Globus pallidus (tissue), 1 donor: ENCODE data around the gene HDAC1.
"Not testable (repeated sequence)": the region's sequence is repeated elsewhere in the genome, so short reads cannot be mapped to it uniquely, and the experiment has no call there.

Source experiments
- DNase-seq: peaks from one replicate; pipeline ENCODE4 v3.0.0-alpha.2; 2015; ENCODE audit warnings: low spot score

The HDAC1 gene

DNA sequence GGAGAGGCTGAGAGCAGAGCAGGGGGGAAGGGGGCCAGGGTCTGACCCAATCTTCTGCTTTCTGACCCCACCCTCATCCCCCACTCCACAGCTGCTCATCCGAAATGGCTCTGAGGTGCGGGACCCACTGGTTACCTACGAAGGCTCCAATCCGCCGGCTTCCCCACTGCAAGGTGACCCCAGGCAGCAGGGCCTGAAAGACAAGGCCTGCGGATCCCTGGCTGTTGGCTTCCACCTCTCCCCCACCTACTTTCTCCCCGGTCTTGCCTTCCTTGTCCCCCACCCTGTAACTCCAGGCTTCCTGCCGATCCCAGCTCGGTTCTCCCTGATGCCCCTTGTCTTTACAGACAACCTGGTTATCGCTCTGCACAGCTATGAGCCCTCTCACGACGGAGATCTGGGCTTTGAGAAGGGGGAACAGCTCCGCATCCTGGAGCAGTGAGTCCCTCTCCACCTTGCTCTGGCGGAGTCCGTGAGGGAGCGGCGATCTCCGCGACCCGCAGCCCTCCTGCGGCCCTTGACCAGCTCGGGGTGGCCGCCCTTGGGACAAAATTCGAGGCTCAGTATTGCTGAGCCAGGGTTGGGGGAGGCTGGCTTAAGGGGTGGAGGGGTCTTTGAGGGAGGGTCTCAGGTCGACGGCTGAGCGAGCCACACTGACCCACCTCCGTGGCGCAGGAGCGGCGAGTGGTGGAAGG, 17.1 kb upstream of the HDAC1 start:
- no peak for DNase-seq

DNA sequence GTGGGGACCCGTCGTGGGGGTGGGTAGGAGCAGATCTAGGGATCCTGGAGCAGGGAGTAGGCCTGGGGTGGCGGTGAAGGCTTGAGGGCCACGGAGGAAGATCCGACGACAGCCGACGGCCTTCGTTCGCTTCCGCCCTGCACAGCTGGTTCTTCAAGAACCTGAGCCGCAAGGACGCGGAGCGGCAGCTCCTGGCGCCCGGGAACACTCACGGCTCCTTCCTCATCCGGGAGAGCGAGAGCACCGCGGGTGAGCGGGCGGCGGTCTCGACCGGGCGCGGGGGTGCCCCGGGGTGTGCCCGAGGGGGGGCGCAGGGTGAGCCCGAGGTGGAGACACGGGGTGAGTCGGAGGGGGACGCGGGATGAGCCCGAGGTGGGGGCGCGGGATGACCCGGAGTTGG, 16.5 kb upstream of the HDAC1 start:
- DNase-seq, result no peak

DNA sequence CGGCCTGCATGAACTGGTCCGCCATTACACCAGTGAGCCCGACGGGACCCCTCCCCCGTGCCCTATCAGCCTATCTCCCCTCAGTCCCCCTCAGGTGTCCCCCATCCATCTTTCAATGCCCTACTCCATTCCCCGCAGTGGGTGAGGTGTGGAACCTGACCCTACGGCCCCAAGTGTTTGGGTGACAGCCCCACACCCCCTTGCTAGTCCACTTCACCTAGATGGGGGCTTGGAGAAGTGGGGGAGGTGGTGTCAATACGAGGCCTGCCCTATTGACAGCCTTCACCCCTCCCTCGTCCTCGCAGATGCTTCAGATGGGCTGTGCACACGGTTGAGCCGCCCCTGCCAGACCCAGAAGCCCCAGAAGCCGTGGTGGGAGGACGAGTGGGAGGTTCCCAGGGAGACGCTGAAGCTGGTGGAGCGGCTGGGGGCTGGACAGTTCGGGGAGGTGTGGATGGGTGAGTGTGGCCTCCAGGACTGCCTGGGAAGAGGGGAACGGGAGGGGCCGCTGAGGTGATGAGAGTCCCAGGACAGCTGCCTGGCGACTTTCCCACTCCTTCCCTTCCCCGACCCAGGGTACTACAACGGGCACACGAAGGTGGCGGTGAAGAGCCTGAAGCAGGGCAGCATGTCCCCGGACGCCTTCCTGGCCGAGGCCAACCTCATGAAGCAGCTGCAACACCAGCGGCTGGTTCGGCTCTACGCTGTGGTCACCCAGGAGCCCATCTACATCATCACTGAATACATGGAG, 15.7 kb upstream of the HDAC1 start:
- DNase-seq, result no peak

DNA sequence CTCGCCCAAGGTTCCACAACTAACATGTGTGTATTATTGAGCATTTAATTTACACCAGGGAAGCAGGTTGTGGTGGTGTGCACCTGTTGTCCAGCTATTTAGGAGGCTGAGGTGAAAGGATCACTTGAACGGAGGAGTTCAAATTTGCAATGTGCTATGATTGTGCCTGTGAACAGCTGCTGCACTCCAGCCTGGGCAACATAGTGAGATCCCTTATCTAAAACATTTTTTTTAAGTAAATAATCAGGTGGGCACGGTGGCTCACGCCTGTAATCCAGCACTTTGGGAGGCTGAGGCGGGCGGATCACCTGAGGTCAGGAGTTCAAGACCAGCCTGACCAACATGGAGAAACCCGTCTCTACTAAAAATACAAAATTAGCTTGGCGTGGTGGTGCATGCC, 7.1 kb upstream of the HDAC1 start:
- DNase-seq, result not testable (repeated sequence)

DNA sequence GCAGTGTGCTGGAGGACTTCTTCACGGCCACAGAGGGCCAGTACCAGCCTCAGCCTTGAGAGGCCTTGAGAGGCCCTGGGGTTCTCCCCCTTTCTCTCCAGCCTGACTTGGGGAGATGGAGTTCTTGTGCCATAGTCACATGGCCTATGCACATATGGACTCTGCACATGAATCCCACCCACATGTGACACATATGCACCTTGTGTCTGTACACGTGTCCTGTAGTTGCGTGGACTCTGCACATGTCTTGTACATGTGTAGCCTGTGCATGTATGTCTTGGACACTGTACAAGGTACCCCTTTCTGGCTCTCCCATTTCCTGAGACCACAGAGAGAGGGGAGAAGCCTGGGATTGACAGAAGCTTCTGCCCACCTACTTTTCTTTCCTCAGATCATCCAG, 6.2 kb upstream of the HDAC1 start:
- no peak for DNase-seq

DNA sequence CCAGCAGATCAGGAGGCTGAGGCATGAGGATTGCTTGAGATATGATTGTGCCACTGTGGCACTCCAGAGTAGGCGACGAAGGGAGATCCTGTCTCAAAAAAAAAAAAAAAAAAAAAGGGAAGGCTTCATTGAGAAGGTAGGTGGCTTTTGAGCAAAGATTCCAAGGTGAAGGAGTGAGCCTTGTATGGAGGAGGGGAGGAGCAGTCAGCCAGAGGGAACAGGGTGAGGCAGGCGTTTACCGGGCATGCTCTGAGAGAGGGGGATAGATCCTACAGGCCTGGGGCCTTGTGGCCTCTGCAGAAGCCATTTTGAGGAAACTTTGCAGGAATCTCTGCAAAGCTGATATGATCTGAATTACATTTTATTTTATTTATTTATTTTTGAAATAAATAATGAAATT, 5.1 kb upstream of the HDAC1 start:
- DNase-seq, result no peak

DNA sequence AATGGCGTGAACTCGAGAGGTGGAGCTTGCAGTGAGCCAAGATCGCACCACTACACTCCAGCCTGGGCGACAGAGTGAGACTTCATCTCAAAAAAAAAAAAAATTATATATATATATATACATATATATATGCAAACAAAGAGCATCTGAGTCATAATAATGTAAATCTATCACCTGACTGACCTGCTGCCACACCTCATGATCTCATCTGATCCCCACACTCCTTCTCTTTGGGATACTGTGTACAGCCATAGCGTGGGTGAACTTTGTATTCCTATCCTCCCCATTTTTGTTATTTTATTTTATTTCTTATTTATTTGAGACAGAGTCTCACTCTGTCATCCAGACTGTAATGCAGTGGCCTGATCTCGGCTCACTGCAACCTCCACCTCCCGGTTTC, 2.6 kb upstream of the HDAC1 start:
- DNase-seq, result no peak

DNA sequence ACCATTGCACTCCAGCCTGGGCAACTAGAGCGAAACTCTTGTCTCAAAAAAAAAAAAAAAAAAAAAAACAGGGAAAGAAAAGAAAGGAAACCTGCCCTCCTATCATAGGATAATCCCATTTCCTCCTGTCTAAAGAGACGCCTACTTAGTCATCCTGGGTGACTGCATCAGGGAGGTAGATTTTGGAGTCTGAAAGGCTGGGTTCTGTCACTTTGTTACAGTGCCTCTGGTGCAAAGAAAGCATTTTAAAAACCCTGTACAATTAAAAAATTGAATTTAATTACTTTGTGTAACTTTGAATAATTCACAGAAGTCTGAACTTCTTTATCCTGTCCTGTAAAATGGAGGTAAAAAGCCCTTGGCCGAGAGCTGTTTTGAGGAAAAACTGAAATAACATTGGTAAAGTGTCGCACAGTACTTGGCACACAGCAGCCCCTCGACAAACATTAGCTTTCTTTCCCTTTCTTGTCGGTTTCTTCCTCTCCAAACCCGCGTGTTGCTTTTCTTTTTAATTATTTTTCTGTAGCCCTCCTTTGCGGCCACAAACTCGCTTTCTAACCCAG, 657 bp upstream of the HDAC1 start:
- peak; percentile 1 for DNase-seq

DNA sequence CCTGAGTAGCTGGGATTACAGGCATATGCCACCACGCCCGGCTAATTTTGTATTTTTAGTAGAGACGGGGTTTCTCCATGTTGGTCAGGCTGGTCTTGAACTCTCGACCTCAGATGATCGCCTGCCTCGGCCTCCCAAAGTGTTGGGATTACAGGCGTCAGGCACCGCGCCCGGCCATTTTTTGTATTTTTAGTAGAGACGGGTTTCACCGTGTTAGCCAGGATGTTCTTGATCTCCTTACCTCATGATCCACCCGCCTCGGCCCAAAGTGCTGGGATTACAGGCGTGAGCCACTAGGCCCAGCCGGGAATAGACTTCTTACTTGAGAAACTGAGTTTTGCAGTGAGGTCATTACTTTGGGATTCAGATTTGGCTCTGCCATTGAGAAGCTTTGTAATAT, 6.3 kb downstream of the HDAC1 start:
- DNase-seq, result not testable (repeated sequence)

DNA sequence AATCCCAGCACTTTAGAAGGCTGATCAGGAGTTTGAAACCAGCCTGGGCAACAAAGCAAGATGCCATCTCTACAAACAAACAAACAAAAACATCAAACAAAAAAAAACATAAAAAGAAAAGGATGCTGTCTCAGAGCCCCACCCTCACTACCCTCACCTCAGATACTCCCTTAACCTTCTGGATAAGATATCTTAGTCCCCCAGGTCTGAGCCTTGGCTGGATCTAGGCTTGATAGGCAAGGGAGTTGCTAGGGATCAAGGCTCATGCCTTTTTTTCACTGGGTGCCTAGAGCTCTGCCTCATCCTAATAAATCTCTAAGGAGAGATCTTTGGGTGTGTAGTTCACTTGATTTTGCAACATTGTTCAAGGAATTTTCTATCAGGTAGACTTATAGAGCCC, 7.4 kb downstream of the HDAC1 start:
- no peak for DNase-seq

DNA sequence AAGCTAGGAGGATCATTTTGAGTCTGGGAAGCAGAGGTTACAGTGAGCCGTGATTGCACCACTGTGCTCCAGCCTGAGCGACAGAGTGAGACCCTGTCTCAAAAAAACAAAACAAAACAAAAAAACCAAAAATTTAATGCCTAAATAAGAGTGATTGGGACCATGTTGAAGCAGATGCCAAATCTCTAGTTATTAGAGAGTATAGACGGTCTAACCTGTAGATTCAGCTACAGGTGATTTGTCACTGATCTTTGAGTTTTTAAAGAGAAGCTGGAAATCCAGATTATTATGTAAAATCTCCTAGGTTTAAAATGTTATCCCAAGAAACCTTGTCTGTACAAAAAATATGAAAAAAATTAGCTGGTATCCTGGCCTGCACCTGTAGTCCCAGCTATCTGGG, 11.5 kb downstream of the HDAC1 start:
- no peak for DNase-seq

DNA sequence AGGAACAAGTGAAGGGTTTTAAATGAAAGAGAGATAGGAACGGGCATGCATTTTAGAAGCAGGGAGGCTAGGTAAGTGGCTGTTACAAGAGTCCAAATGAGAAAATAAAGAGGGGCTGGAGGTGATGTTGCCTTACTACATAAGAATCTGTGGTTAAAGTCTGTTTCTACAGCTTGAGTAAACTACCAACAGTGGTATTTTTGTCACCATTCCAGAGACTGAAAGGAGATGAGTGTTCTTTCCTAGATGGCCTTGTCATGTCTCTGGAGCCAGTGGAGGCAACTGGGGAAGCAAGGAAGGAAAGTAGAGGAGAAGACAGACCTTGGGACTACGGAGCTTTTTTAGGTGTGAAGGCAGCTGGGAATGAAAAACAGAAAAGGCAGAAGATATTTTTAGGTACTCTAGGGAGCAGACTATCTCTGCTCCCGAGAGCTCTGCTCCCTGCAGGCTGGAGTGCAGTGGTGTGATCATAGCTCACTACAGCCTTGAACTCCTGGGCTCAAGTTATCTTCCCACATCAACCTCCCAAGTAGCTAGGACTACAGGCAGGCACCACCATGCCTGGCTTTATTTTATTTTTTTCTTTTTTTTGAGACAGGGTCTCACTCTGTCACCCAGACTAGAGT, 12.2 kb downstream of the HDAC1 start:
- no peak for DNase-seq

DNA sequence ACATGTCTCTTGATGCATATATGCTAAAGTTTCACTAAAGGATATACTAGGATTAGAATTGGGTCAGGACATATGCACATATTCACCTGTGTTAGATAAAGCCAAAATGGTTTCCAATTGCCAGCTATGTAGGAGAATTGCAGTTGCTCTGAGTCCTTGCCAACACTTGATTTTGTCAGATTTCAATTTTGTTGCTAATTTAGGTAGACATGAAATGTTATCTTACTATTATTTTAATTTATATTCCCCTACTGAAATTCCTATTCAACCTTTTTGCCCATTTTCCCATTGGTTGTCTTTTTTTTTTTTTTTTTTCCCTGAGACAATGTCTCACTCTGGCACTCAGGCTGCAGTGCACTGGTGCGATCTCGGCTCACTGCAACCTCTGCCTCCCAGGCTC, 13.4 kb downstream of the HDAC1 start:
- DNase-seq, result no peak

DNA sequence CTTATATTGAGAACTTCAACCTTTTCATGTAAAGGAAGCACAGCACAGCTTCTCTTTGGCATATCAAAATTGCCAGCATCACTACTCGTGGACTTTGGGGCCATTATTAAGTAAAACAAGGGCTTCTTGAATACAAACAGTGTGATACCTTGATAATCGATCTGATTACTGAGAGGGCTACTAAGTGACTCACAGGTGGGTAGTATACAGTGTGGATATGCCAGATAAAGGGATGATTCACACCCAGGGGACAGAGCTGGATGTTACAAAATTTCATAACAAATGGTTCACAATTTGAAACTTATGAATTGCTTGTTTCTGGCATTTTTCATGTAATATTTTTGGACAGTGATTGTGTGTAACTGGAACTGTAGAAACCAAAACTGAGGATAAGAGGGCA, 15.4 kb downstream of the HDAC1 start:
- DNase-seq, result no peak

DNA sequence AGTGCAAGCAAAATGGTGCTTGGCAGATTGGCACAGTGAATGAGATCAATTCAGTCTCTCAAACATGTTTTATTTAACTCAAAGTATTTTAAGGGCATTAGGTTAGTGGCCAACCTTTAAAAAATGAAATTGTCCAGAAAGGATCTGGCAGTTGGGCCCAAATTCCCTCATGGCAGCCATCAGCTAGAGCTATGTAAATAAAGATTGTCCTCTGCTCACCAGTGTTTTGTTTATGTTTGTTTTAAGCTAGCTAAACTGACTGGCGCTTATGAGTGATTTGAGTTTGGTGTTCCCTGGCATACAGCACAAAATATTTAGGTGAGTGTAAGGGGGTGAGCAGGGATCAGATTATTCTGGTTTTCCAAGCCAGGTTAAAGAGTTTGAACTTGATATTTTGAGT, 18.1 kb downstream of the HDAC1 start:
- DNase-seq, result no peak

DNA sequence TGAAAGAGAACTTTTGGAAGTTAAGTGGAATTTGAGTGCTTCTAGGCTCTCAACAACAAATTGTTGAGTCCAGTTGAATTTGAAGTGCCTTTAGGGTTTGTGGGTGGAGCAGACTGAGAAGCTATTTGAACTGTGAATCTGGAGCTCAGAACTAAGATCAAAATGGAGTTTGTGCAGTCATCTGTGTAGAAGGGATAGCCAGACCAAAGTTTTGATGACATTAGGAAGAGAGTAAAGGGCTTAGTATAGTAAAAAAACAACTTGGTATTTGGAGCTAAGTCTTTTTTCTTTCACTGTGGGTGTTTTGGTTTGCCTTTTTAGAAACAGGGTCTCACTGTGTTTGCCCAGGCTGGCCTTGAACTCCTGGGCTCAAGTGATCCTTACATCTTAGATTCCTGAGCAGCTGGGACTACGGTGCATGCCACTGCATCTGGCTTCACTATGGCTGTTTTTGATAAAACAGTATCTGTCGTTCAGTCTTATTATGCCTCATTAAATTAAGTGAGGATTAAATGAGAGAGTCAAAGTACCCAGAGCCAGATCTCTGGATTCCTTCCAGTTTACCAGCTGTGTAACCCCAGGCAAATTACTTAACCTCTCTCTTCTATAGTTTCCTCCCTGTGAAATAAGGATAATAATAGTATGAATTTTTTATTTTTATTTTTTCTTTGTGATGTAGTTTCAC, 20.0 kb downstream of the HDAC1 start:
- no peak for DNase-seq

DNA sequence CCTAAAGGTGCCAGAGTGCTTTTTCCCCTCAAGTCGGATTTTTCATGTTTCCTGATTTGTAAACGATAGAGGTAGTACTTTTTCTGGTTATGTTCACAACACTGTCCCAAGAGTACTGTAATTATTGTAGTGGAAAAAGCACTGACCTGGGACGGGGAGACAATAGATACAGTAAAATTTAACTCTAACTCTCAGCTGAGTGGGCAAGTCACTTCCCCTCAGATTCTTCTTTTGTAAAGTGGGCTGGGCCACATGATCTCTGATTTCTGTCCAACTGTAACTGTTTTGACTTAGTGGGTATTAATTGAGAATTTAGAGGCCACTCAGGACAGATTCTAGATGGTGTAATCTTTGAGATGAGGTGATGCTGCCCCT, 25.0 kb downstream of the HDAC1 start:
- no peak for DNase-seq

DNA sequence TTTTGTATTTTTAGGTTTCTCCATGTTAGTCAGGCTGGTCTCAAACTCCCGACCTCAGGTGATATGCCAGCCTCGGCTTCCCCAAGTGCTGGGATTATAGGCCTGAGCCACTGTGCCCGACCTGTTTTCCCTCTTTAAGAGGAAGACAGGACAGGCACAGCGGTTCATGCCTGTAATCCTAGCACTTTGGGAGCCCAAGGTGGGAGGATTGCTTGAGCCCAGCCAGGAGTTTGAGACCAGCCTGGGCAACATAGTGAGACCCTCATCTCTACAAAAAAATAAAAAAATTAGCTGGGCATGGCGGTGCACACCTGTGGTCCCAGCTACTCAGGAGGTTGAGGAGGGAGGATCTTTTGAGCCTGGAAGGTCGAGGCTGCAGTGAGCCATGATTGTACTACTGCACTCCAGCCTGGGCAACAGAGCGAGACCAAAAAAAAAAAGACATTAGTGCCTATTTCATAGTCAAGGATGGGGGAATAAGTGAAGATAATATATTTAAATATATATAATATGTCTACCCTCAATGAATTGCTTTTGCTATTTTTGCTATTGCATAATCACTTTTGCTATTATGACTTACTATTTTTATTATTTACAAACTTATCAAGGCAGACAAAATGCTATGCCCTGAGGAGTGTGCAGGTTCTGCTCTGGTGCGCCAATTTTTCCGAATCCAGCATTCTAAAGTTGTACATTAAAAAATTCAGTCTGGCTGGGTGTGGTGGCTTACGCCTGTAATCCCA, 26.4 kb downstream of the HDAC1 start:
- no peak for DNase-seq

DNA sequence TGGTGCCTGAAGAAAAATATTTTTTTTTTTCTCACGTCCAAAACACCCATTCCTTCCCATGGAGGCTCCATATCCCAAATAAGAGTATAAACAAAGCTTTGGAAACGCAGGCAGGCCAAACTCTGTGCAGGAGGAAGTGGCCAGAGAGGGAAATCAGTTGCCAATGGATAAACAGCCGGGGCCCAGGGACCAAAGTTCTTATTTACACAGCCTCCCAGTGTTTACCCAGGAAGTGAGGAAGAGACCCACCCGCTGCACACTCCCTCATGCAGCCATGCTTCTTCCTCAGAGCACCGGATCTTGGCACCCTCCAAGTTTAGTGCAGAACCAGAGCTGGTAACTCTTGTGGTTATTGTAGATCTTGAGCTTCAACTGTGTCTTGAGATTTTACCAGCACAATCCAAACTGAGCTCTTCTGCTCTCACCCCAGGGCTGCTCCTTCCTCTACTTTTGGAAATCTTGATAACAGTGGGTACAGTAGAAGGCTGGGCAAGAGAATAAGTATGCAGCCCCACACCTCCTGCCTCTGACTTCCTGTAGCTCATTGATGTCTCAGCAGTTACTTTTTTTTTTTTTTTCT, 29.9 kb downstream of the HDAC1 start:
- no peak for DNase-seq

DNA sequence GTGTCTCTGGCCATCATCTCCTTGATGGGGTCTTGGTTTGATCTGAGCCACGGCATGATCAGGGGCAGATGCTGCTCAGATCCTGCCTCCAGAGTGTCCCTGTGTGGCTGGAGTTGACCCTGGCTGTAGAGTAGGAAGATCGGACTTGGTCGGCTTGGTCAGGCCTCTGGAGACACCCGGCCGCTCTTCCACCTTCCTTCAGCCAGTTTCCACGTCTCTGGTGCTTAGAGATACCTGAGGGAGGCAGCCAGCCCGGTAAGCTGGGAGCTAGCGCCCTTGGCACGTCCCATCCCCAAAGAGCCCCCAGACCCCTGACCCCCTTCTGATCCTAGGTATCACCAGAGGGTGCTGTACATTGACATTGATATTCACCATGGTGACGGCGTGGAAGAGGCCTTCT, 35.3 kb downstream of the HDAC1 start:
- DNase-seq, result no peak

DNA sequence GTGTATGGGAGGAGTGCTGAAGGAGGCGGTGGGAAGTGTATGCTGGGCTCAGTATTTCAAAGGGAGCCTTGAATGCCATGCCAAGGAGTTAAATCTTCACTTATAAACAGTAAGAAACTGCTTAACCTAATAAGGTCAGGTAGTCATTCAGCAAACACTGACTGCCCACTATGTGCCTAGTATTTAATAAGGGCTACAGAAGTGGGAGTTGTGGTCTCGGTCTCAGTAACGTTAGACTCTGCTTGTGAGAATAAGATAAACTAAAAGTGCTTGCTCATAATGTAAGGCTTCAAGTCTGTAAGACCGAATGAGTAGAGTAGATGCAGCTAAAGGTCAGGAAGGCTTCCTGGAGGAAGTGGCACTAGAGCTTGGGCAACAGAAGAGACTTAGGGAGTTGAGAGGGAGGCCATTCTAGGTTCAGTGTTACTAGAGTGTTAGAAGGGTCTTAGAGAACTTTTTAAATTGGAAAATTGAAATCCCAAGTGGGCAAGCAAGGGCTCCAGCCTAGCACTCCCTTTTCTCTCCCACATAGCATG, 38.1 kb downstream of the HDAC1 start:
- no peak for DNase-seq
